ENCODE data around the gene CACNB4.

DNA sequence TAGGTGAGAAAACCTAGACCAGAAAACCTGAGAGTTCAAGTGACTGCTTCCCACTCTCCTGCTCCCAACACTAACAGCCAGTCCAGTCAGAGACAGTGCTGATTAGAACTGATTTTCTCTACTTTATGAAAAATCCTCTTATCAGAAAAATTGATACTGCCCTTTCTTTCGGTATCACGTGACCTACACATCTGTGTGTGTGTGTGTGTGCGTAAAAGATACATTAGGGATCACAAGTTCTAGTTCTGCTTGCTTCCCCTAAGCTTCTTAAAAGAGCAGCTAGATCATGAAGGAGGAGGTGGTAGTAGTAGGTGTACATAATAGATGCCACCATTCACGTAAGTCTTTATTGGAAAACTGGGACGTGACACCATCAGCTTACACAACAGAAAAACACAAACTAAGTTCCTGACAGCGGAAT, 272.1 kb downstream of the CACNB4 start:
- TF ChIP-seq, protein P1, sequence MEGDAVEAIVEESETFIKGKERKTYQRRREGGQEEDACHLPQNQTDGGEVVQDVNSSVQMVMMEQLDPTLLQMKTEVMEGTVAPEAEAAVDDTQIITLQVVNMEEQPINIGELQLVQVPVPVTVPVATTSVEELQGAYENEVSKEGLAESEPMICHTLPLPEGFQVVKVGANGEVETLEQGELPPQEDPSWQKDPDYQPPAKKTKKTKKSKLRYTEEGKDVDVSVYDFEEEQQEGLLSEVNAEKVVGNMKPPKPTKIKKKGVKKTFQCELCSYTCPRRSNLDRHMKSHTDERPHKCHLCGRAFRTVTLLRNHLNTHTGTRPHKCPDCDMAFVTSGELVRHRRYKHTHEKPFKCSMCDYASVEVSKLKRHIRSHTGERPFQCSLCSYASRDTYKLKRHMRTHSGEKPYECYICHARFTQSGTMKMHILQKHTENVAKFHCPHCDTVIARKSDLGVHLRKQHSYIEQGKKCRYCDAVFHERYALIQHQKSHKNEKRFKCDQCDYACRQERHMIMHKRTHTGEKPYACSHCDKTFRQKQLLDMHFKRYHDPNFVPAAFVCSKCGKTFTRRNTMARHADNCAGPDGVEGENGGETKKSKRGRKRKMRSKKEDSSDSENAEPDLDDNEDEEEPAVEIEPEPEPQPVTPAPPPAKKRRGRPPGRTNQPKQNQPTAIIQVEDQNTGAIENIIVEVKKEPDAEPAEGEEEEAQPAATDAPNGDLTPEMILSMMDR (conservative IDR thresholded peaks at IDR 0.05 in 1 of 2, IDR thresholded peaks at IDR 0.05 in 1 of 2; ENCODE audit: extremely low read depth in 1 of 2, insufficient read depth in 1 of 2, low read depth in 1 of 2, low read length in 2 of 2): no peak
- TF ChIP-seq EZH2 (IDR thresholded peaks at IDR 0.05; ENCODE audit: borderline replicate concordance, low read length): no peak

Data from mammary epithelial cell (primary cell).